Liver (tissue), 9 donors: ENCODE measurements around the gene VASH2. TPM values are rescaled to one million over a fixed set of nuclear protein-coding genes. Genes with fewer than 3 reads are reported as not detected.

Source experiments
- DNase-seq: peaks from one replicate; pipeline ENCODE4 v3.0.0-alpha.2; 2017; ENCODE audit warnings: low spot score
- H3K27ac ChIP-seq, 2 donors: one replicate each; pipeline ENCODE4 v1.7.0; 2013; ENCODE audit warnings: inconsistent platforms in 2 of 2, low read length in 2 of 2, control low read depth in 1 of 2, low read depth in 1 of 2, mild to moderate bottlenecking in 1 of 2
- H3K27me3 ChIP-seq, 4 donors: one replicate each; pipeline versions ENCODE4 v1.6.1 to v1.7.0; 2013; ENCODE audit warnings: low read length in 3 of 4, inconsistent platforms in 1 of 4, mild to moderate bottlenecking in 1 of 4, moderate library complexity in 1 of 4; ENCODE audit not compliant: control insufficient read depth in 4 of 4, insufficient read depth in 4 of 4
- H3K36me3 ChIP-seq, 4 donors: one replicate each; pipeline versions ENCODE4 v1.6.1 to v1.7.0; 2013; ENCODE audit warnings: low read length in 3 of 4, mild to moderate bottlenecking in 3 of 4, low read depth in 1 of 4, moderate library complexity in 1 of 4; ENCODE audit not compliant: control insufficient read depth in 4 of 4, insufficient read depth in 3 of 4
- H3K4me1 ChIP-seq, 4 donors: one replicate each; pipeline versions ENCODE4 v1.6.1 to v1.7.0; 2013; ENCODE audit warnings: low read length in 3 of 4, mild to moderate bottlenecking in 3 of 4, moderate library complexity in 1 of 4; ENCODE audit not compliant: control insufficient read depth in 4 of 4, insufficient read depth in 4 of 4
- H3K4me3 ChIP-seq, 3 donors: one replicate each; pipeline versions ENCODE4 v1.6.1 to v1.7.0; 2013; ENCODE audit warnings: low read length in 3 of 3, control low read depth in 1 of 3, low read depth in 1 of 3, mild to moderate bottlenecking in 1 of 3
- H3K9ac ChIP-seq, 2 donors: one replicate each; pipeline ENCODE4 v1.7.0; 2013; ENCODE audit warnings: low read length in 2 of 2, mild to moderate bottlenecking in 2 of 2, moderate library complexity in 2 of 2, control low read depth in 1 of 2, low read depth in 1 of 2
- H3K9me3 ChIP-seq, 4 donors: one replicate each; pipeline versions ENCODE4 v1.6.1 to v1.7.0; 2013; ENCODE audit warnings: low read length in 3 of 4; ENCODE audit not compliant: control insufficient read depth in 4 of 4
- EGR1 ChIP-seq, 2 donors: IDR thresholded peaks; 2 replicates each; pipeline ENCODE4 v1.6.1; 2016 to 2018; ENCODE audit warnings: antibody characterized with exemption in 2 of 2, low read depth in 2 of 2
- FOXA1 ChIP-seq: IDR thresholded peaks from 2 replicates; pipeline ENCODE4 v1.6.1; 2016; ENCODE audit warnings: antibody characterized with exemption
- FOXA2 ChIP-seq: IDR thresholded peaks from 2 replicates; pipeline ENCODE4 v1.6.1; 2016; ENCODE audit warnings: antibody characterized with exemption
- GABPA ChIP-seq, 2 donors: IDR thresholded peaks in 1 of 2; conservative IDR thresholded peaks in 1 of 2; 2 replicates each; pipeline ENCODE4 v1.6.1; 2016; ENCODE audit warnings: antibody characterized with exemption in 2 of 2, mild to moderate bottlenecking in 1 of 2, moderate library complexity in 1 of 2
- HNF4A ChIP-seq, 2 donors: conservative IDR thresholded peaks; 2 replicates each; pipeline ENCODE4 v1.6.1; 2016; ENCODE audit warnings: antibody characterized with exemption in 2 of 2, mild to moderate bottlenecking in 2 of 2
- HNF4G ChIP-seq: IDR thresholded peaks from 2 replicates; pipeline ENCODE4 v1.6.1; 2016; ENCODE audit warnings: antibody characterized with exemption
- JUND ChIP-seq, 2 donors: IDR thresholded peaks; 2 replicates each; pipeline ENCODE4 v1.6.1; 2016; ENCODE audit warnings: antibody characterized with exemption in 2 of 2
- NR2F2 ChIP-seq: IDR thresholded peaks from 2 replicates; pipeline ENCODE4 v1.6.1; 2016; ENCODE audit warnings: antibody characterized with exemption
- RAD21 ChIP-seq, 2 donors: IDR thresholded peaks; 2 replicates each; pipeline ENCODE4 v1.6.1; 2016; ENCODE audit warnings: antibody characterized with exemption in 2 of 2, mild to moderate bottlenecking in 2 of 2
- RXRA ChIP-seq, 2 donors: IDR thresholded peaks; 2 replicates each; pipeline ENCODE4 v1.6.1; 2017 to 2018; ENCODE audit warnings: antibody characterized with exemption in 2 of 2, mild to moderate bottlenecking in 1 of 2
- SP1 ChIP-seq: IDR thresholded peaks from 2 replicates; pipeline ENCODE4 v1.6.1; 2018; ENCODE audit warnings: antibody characterized with exemption, mild to moderate bottlenecking
- TAF1 ChIP-seq: conservative IDR thresholded peaks from 2 replicates; pipeline ENCODE4 v1.6.1; 2016; ENCODE audit warnings: antibody characterized with exemption, mild to moderate bottlenecking
- YY1 ChIP-seq: IDR thresholded peaks from 2 replicates; pipeline ENCODE4 v1.6.1; 2016; ENCODE audit warnings: antibody characterized with exemption, mild to moderate bottlenecking
- WGBS: extraction: QIAGEN DNeasy Blood & Tissue Kit; methylation state at CpG from one replicate; pipeline ENCODE4 v1.1.7; 2013; 5-methylcytosine and 5-hydroxymethylcytosine counted together
- polyA plus RNA-seq, 2 donors: library from polyadenylated mRNA; stranded (reverse) in 1 of 2; unstranded in 1 of 2; fragments of 200-250 nt in 1 of 2; fragments of >200 nt in 1 of 2; fragmentation: Nextera tagmentation in 1 of 2; extraction: Ambion mirVana in 1 of 2; gene quantifications; one replicate each; pipeline versions ENCODE4 v1.2.1 to v1.2.3, GENCODE V29; 2013 to 2015
- total RNA-seq, 2 donors: library from RNA; depleted of rRNA; stranded (reverse); fragments of >200 nt; gene quantifications; one replicate each; pipeline ENCODE4 v1.2.3, GENCODE V29; 2014
- TF ChIP-seq, protein P1 (sequence below): fragments of 150-350 bp; IDR thresholded peaks from 2 replicates; pipeline ENCODE4 v1.5.1; 2017; ENCODE audit warnings: improper control_type of control experiment, low read depth, low read length; ENCODE audit not compliant: missing input control
- TF ChIP-seq, protein P2 (sequence below): IDR thresholded peaks from 2 replicates; pipeline ENCODE4 v1.6.1; 2016; ENCODE audit warnings: antibody characterized with exemption, mild to moderate bottlenecking
- TF ChIP-seq, protein P3 (sequence below): IDR thresholded peaks from 2 replicates; pipeline ENCODE4 v1.6.1; 2016; ENCODE audit warnings: antibody characterized with exemption
- TF ChIP-seq, protein P4 (sequence below): IDR thresholded peaks from 2 replicates; pipeline ENCODE4 v1.6.1; 2016; ENCODE audit warnings: antibody characterized with exemption
- TF ChIP-seq, protein P5 (sequence below): IDR thresholded peaks from 2 replicates; pipeline ENCODE4 v1.6.1; 2016; ENCODE audit warnings: antibody characterized with exemption
- donor health status: healthy.
- donor health status: healthy.
- donor health status: healthy.
- donor health status: healthy.
- donor health status: healthy.

The VASH2 gene
- total and polyA plus RNA-seq, 4 donors: 0.01 to 0.70 (median 0.23) TPM

DNA sequence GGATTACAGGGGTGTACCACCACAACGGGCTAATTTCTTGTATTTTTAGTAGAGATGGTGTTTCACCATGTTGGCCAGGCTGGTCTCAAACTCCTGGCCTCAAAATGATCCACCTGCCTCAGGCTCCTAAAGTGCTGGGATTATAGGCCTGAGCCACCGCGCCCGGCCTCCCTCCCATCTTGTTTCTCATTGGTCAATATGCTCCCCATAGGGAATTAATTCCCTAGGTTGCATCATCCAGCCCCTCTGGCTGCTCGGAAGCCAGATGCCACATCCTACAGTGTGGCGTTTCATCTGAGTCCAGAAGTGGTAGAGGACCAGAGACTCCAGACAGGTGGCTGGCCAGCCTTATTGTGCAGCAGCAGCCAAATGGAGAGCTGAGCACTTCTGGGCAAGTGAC lies 11.5 kb upstream of the VASH2 start:
- no peak overlapping the region for H3K9ac ChIP-seq
- no peaks in the 10 kb centered on the region for H3K36me3 ChIP-seq
- TF ChIP-seq, protein P1, sequence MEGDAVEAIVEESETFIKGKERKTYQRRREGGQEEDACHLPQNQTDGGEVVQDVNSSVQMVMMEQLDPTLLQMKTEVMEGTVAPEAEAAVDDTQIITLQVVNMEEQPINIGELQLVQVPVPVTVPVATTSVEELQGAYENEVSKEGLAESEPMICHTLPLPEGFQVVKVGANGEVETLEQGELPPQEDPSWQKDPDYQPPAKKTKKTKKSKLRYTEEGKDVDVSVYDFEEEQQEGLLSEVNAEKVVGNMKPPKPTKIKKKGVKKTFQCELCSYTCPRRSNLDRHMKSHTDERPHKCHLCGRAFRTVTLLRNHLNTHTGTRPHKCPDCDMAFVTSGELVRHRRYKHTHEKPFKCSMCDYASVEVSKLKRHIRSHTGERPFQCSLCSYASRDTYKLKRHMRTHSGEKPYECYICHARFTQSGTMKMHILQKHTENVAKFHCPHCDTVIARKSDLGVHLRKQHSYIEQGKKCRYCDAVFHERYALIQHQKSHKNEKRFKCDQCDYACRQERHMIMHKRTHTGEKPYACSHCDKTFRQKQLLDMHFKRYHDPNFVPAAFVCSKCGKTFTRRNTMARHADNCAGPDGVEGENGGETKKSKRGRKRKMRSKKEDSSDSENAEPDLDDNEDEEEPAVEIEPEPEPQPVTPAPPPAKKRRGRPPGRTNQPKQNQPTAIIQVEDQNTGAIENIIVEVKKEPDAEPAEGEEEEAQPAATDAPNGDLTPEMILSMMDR: no peak
- no peak for TF ChIP-seq FOXA1
- no peak for TF ChIP-seq TAF1
- TF ChIP-seq YY1: no peak
- TF ChIP-seq, protein P2, sequence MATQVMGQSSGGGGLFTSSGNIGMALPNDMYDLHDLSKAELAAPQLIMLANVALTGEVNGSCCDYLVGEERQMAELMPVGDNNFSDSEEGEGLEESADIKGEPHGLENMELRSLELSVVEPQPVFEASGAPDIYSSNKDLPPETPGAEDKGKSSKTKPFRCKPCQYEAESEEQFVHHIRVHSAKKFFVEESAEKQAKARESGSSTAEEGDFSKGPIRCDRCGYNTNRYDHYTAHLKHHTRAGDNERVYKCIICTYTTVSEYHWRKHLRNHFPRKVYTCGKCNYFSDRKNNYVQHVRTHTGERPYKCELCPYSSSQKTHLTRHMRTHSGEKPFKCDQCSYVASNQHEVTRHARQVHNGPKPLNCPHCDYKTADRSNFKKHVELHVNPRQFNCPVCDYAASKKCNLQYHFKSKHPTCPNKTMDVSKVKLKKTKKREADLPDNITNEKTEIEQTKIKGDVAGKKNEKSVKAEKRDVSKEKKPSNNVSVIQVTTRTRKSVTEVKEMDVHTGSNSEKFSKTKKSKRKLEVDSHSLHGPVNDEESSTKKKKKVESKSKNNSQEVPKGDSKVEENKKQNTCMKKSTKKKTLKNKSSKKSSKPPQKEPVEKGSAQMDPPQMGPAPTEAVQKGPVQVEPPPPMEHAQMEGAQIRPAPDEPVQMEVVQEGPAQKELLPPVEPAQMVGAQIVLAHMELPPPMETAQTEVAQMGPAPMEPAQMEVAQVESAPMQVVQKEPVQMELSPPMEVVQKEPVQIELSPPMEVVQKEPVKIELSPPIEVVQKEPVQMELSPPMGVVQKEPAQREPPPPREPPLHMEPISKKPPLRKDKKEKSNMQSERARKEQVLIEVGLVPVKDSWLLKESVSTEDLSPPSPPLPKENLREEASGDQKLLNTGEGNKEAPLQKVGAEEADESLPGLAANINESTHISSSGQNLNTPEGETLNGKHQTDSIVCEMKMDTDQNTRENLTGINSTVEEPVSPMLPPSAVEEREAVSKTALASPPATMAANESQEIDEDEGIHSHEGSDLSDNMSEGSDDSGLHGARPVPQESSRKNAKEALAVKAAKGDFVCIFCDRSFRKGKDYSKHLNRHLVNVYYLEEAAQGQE: no peak
- TF ChIP-seq, protein P3, sequence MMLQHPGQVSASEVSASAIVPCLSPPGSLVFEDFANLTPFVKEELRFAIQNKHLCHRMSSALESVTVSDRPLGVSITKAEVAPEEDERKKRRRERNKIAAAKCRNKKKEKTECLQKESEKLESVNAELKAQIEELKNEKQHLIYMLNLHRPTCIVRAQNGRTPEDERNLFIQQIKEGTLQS: no peak
- no peak for TF ChIP-seq HNF4A (conservative IDR thresholded peaks at IDR 0.05)
- no peak for TF ChIP-seq RAD21 (IDR thresholded peaks at IDR 0.05)
- no peaks in the 10 kb centered on the region for H3K4me1 ChIP-seq
- H3K9me3 ChIP-seq: no peaks in the 10 kb centered on the region
- WGBS: 97% methylated on average over 6 of the region's 6 CpGs
- no peak for DNase-seq
- no peak overlapping the region for H3K27ac ChIP-seq
- no peaks in the 10 kb centered on the region for H3K27me3 ChIP-seq
- H3K4me3 ChIP-seq: no peak overlapping the region

DNA sequence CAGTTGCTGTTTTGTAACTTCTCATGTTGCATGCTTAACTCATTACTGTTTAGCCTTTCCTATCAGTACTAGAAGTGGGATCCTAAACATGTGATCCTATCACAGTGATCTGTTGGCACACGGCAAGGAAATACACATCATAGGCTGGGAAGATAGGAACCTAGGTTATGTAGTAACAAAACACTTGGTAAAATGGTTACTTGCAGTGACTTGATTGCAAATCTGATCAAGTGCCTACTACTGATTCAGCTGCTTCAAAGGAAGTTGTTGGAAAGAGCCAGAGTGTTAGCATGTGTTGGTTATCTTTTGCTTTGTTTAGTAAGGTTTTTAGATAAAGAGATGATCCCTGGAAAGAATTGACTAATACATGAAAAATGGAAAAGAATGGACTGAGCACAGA lies 8.9 kb upstream of the VASH2 start:
- Histone ChIP-seq H3K27ac (no peak overlapping the region), H3K9ac (no peak overlapping the region), H3K27me3 (no peaks in the 10 kb centered on the region), H3K4me1 (no peaks in the 10 kb centered on the region), H3K9me3 (no peaks in the 10 kb centered on the region), H3K4me3 (no peak overlapping the region), H3K36me3 (no peaks in the 10 kb centered on the region)
- TF ChIP-seq, protein P1: no peak
- TF ChIP-seq FOXA1: no peak
- TF ChIP-seq, protein P4, sequence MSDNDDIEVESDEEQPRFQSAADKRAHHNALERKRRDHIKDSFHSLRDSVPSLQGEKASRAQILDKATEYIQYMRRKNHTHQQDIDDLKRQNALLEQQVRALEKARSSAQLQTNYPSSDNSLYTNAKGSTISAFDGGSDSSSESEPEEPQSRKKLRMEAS: no peak
- no peak for TF ChIP-seq NR2F2
- TF ChIP-seq, protein P3: no peak
- TF ChIP-seq HNF4G: no peak
- no peak for TF ChIP-seq JUND (IDR thresholded peaks at IDR 0.05)
- TF ChIP-seq RXRA (IDR thresholded peaks at IDR 0.05): no peak
- TF ChIP-seq RAD21 (IDR thresholded peaks at IDR 0.05): no peak
- no peak for TF ChIP-seq SP1
- TF ChIP-seq GABPA (IDR thresholded peaks at IDR 0.05 in 1 of 2, conservative IDR thresholded peaks at IDR 0.05 in 1 of 2): no peak
- TF ChIP-seq YY1: no peak
- TF ChIP-seq FOXA2: no peak
- TF ChIP-seq, protein P2: no peak
- TF ChIP-seq TAF1: no peak
- TF ChIP-seq, protein P5, sequence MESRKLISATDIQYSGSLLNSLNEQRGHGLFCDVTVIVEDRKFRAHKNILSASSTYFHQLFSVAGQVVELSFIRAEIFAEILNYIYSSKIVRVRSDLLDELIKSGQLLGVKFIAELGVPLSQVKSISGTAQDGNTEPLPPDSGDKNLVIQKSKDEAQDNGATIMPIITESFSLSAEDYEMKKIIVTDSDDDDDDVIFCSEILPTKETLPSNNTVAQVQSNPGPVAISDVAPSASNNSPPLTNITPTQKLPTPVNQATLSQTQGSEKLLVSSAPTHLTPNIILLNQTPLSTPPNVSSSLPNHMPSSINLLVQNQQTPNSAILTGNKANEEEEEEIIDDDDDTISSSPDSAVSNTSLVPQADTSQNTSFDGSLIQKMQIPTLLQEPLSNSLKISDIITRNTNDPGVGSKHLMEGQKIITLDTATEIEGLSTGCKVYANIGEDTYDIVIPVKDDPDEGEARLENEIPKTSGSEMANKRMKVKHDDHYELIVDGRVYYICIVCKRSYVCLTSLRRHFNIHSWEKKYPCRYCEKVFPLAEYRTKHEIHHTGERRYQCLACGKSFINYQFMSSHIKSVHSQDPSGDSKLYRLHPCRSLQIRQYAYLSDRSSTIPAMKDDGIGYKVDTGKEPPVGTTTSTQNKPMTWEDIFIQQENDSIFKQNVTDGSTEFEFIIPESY: no peak
- TF ChIP-seq EGR1 (IDR thresholded peaks at IDR 0.05; ENCODE audit: low read depth in 2 of 2): no peak
- TF ChIP-seq HNF4A (conservative IDR thresholded peaks at IDR 0.05): no peak
- DNase-seq: no peak
- WGBS: 86% methylated on average over 1 of the region's 1 CpG
